Activated CD4-positive, alpha-beta T cell treated with anti-CD3 and anti-CD28 coated beads, Interleukin-2, amount 50 U/mL, for 4 hours (primary cell): Measurements from ENCODE around the gene SYS1.

ENCODE experiments used
- DNase-seq, 2 experiments: peaks; one replicate each; pipeline ENCODE4 v3.0.0-alpha.2; 2020

SYS1 gene

GRCh38 chr20:45362804-45363610 lies at the start of gene SYS1:
TSS of gene SYS1 (plus strand) at chr20:45363156. CDS start at chr20:45363532, 376 bp downstream.
- DNase-seq: peak; percentile 99

GRCh38 chr20:45313943-45314342 lies 49.0 kb upstream of the SYS1 start:
- no peak for DNase-seq

GRCh38 chr20:45315672-45316071 lies 47.3 kb upstream of the SYS1 start:
- no peak for DNase-seq

GRCh38 chr20:45316150-45317080 lies 46.5 kb upstream of the SYS1 start:
- no peak for DNase-seq

GRCh38 chr20:45317826-45318225 lies 45.1 kb upstream of the SYS1 start:
- DNase-seq: no peak

GRCh38 chr20:45318386-45318939 lies 44.5 kb upstream of the SYS1 start:
- DNase-seq: no peak

- DNase-seq: no peak
Observed at GRCh38 chr20:45318948-45319347, 44.0 kb upstream of the SYS1 start.

- DNase-seq: no peak
Observed at GRCh38 chr20:45320948-45321595, 41.9 kb upstream of the SYS1 start.

- no peak for DNase-seq
Observed at GRCh38 chr20:45322952-45323383, 40.0 kb upstream of the SYS1 start.

- DNase-seq: no peak
Observed at GRCh38 chr20:45323731-45324130, 39.2 kb upstream of the SYS1 start.

GRCh38 chr20:45325371-45325770 lies 37.6 kb upstream of the SYS1 start:
- DNase-seq: no peak

- DNase-seq: no peak
Observed at GRCh38 chr20:45328451-45328850, 34.5 kb upstream of the SYS1 start.

- no peak for DNase-seq
Observed at GRCh38 chr20:45329497-45330319, 33.2 kb upstream of the SYS1 start.

- no peak for DNase-seq
Observed at GRCh38 chr20:45330476-45330875, 32.5 kb upstream of the SYS1 start.

- no peak for DNase-seq
Observed at GRCh38 chr20:45336530-45337366, 26.2 kb upstream of the SYS1 start.

- DNase-seq: no peak
Observed at GRCh38 chr20:45337367-45338120, 25.4 kb upstream of the SYS1 start.

- no peak for DNase-seq
Observed at GRCh38 chr20:45338121-45339030, 24.6 kb upstream of the SYS1 start.

GRCh38 chr20:45339084-45339483 lies 23.9 kb upstream of the SYS1 start:
- no peak for DNase-seq

- DNase-seq: no peak
Observed at GRCh38 chr20:45339799-45340198, 23.2 kb upstream of the SYS1 start.
